ENCODE measurements around the gene SMIM15. TPM values are rescaled to one million over a fixed set of nuclear protein-coding genes. Genes with fewer than 3 reads are reported as not detected.
A peak's percentile ranks its signal among the peaks of the same experiment; 100 is the strongest.

SMIM15 gene
- total and polyA plus RNA-seq, 2 of the 13 experiments (the other 11 are each of a cell fraction or from before 2014, with no cell fraction given) = 12.7 to 58.2 TPM

GRCh38 chr5:61162010-61162831 is at the start of gene SMIM15 (continued):
- TF ChIP-seq ZBTB4 (CRISPR knock-in tag; IDR thresholded peaks at IDR 0.05; ENCODE audit: borderline replicate concordance) (peak; percentile 29; the same call in 1 of the 2 replicates), ZNF777 (CRISPR knock-in tag; IDR thresholded peaks at IDR 0.05) (no peak), ZNF263 (CRISPR knock-in tag; IDR thresholded peaks at IDR 0.05) (peak; percentile 25; the same call in 1 of the 2 replicates), THAP11 (CRISPR knock-in tag; IDR thresholded peaks at IDR 0.05) (peak; percentile 85), NR3C1 (CRISPR knock-in tag; IDR thresholded peaks at IDR 0.05) (no peak), ZNF431 (CRISPR knock-in tag; IDR thresholded peaks at IDR 0.05; ENCODE audit: borderline replicate concordance, low read depth) (no peak; the same call in 1 of the 2 replicates), NR0B2 (CRISPR knock-in tag; IDR thresholded peaks at IDR 0.05) (peak; percentile 12; the same call in 1 of the 2 replicates), PAXIP1 (CRISPR knock-in tag; conservative IDR thresholded peaks at IDR 0.05) (peak; percentile 51), ZC3H4 (CRISPR knock-in tag; IDR thresholded peaks at IDR 0.05; ENCODE audit: borderline replicate concordance) (no peak), MXD4 (CRISPR knock-in tag; IDR thresholded peaks at IDR 0.05) (peak; percentile 38; the same call in 1 of the 2 replicates), GPN1 (CRISPR knock-in tag; IDR thresholded peaks at IDR 0.05; ENCODE audit: borderline replicate concordance) (no peak), JDP2 (CRISPR knock-in tag; IDR thresholded peaks at IDR 0.05; ENCODE audit: borderline replicate concordance) (no peak; the same call in 1 of the 2 replicates), SRSF4 (IDR thresholded peaks at IDR 0.05; ENCODE audit: low read depth, low read length, poor library complexity, severe bottlenecking) (no peak), ELK4 (CRISPR knock-in tag; IDR thresholded peaks at IDR 0.05; ENCODE audit: borderline replicate concordance) (no peak; the same call in 1 of the 2 replicates), NPAS2 (CRISPR knock-in tag; IDR thresholded peaks at IDR 0.05; ENCODE audit: borderline replicate concordance) (no peak), ZNF10 (CRISPR knock-in tag; IDR thresholded peaks at IDR 0.05; ENCODE audit: borderline replicate concordance, low read depth) (no peak), KDM6A (CRISPR knock-in tag; IDR thresholded peaks at IDR 0.05; ENCODE audit: low read depth) (no peak), BATF2 (CRISPR knock-in tag; IDR thresholded peaks at IDR 0.05) (0 out of 2 replicates have a peak, but pooled peaks have one; percentile 57)
